D341Med (cell line): ENCODE measurements around the gene PRKAR2B.

ENCODE experiments used
- DNase-seq: peaks from one replicate; pipeline ENCODE4 v3.0.0; 2012; ENCODE audit warnings: low spot score

Gene PRKAR2B

GRCh38 chr7:107185716-107186115, 141.2 kb downstream of the PRKAR2B start:
- no peak for DNase-seq

GRCh38 chr7:107186240-107186639, 141.7 kb downstream of the PRKAR2B start:
- DNase-seq, result no peak

GRCh38 chr7:107187774-107188173, 143.3 kb downstream of the PRKAR2B start:
- no peak for DNase-seq

- DNase-seq, result no peak
Measured at GRCh38 chr7:107190090-107190489, 145.6 kb downstream of the PRKAR2B start.

GRCh38 chr7:107194052-107194451, 149.5 kb downstream of the PRKAR2B start:
- DNase-seq, result no peak

- no peak for DNase-seq
Measured at GRCh38 chr7:107196834-107197610, 152.5 kb downstream of the PRKAR2B start.

- DNase-seq, result peak; percentile 83
Measured at GRCh38 chr7:107201795-107202450, 157.4 kb downstream of the PRKAR2B start.

- DNase-seq, result no peak
Measured at GRCh38 chr7:107203607-107204006, 159.1 kb downstream of the PRKAR2B start.

GRCh38 chr7:107206136-107206535, 161.6 kb downstream of the PRKAR2B start:
- DNase-seq, result no peak

- DNase-seq, result no peak
Measured at GRCh38 chr7:107206706-107207105, 162.2 kb downstream of the PRKAR2B start.

- DNase-seq, result no peak
Measured at GRCh38 chr7:107207459-107207858, 163.0 kb downstream of the PRKAR2B start.

GRCh38 chr7:107208024-107208521, 163.6 kb downstream of the PRKAR2B start:
- DNase-seq, result no peak

- no peak for DNase-seq
Measured at GRCh38 chr7:107208563-107208962, 164.1 kb downstream of the PRKAR2B start.

GRCh38 chr7:107209565-107209964, 165.1 kb downstream of the PRKAR2B start:
- no peak for DNase-seq

GRCh38 chr7:107210400-107210799, 165.9 kb downstream of the PRKAR2B start:
- DNase-seq, result no peak
